B cell (primary cell): ENCODE results near the gene RRM1. TPM values are rescaled to one million over a fixed set of nuclear protein-coding genes. Genes with fewer than 3 reads are reported as not detected.

Source experiments
- ATAC-seq: fragments of 200-7000 bp; cut with Tn5 transposase; one replicate; pipeline ENCODE4 v1.10.0; 2021; ENCODE audit warnings: low read depth, mild to moderate bottlenecking, moderate number of reproducible peaks, moderate library complexity
- CTCF ChIA-PET: fragments of 350-600 bp; sonication (Branson Sonifier 250); formaldehyde crosslinking; loops from one replicate; lab custom pipeline; 2021; ENCODE audit warnings: antibody characterized with exemption, inconsistent platforms; lab: Charles Lee
- POLR2A ChIA-PET: fragments of 350-600 bp; sonication (Branson Sonifier 250); formaldehyde crosslinking; loops from one replicate; lab custom pipeline; 2021; ENCODE audit warnings: antibody characterized with exemption; lab: Charles Lee
- DNase-seq: peaks from one replicate; pipeline ENCODE4 v3.0.0; 2013
- H2AFZ ChIP-seq: 2 replicates; pipeline ENCODE4 v1.6.1; 2012; ENCODE audit warnings: mild to moderate bottlenecking, low read depth, low read length; ENCODE audit not compliant: insufficient read depth, poor library complexity, severe bottlenecking
- H3K27ac ChIP-seq, 2 donors: 1 replicate in 1 of 2; 2 replicates in 1 of 2; pipeline ENCODE4 v1.5.1; 2012 to 2013; ENCODE audit warnings: low read length in 2 of 2, mild to moderate bottlenecking in 2 of 2, moderate library complexity in 1 of 2
- H3K27me3 ChIP-seq, 4 experiments: fragments of 200-600 bp in 1 of 4; sonication (generic) in 1 of 4; replicated peaks in 1 of 4; 1 replicate in 2 of 4; 2 replicates in 2 of 4; pipeline versions ENCODE4 v1.6.1 to v1.7.0; 2013 to 2016; ENCODE audit warnings: low read length in 3 of 4, mild to moderate bottlenecking in 2 of 4, mixed read lengths in 1 of 4, moderate library complexity in 1 of 4; ENCODE audit not compliant: insufficient read depth in 4 of 4, control insufficient read depth in 3 of 4; ENCODE audit errors: control extremely low read depth in 1 of 4
- H3K36me3 ChIP-seq, 2 experiments: replicated peaks in 1 of 2; 1 replicate in 1 of 2; 2 replicates in 1 of 2; pipeline versions ENCODE4 v1.6.1 to v1.7.1; 2013; ENCODE audit warnings: low read length in 1 of 2; ENCODE audit not compliant: insufficient read depth in 2 of 2, control insufficient read depth in 1 of 2; ENCODE audit errors: control extremely low read depth in 1 of 2, extremely low read depth in 1 of 2
- H3K4me1 ChIP-seq, 2 donors: fragments of 200-600 bp in 1 of 2; sonication (generic) in 1 of 2; 1 replicate in 1 of 2; 2 replicates in 1 of 2; pipeline versions ENCODE4 v1.5.1 to v1.6.1; 2013 to 2017; ENCODE audit warnings: low read length in 2 of 2; ENCODE audit not compliant: control insufficient read depth in 2 of 2, insufficient read depth in 2 of 2
- H3K4me2 ChIP-seq: replicated peaks from 2 replicates; pipeline ENCODE3; 2012; ENCODE audit warnings: mild to moderate bottlenecking, low read depth, low read length; ENCODE audit not compliant: poor library complexity, severe bottlenecking
- H3K4me3 ChIP-seq, 5 experiments: fragments of 200-600 bp in 1 of 5; sonication (generic) in 1 of 5; 1 replicate in 3 of 5; 2 replicates in 2 of 5; pipeline versions ENCODE4 v1.5.1 to v1.7.0; 2011 to 2016; ENCODE audit warnings: low read length in 4 of 5, mild to moderate bottlenecking in 4 of 5, low read depth in 2 of 5, control low read depth in 1 of 5, moderate library complexity in 1 of 5; ENCODE audit not compliant: insufficient read depth in 1 of 5; ENCODE audit errors: control extremely low read depth in 1 of 5, extremely low read depth in 1 of 5
- H3K79me2 ChIP-seq: fragments of 200-600 bp; sonication (generic); one replicate; pipeline ENCODE4 v1.6.0; 2016; ENCODE audit warnings: low read length; ENCODE audit not compliant: control insufficient read depth, insufficient read depth
- H3K9ac ChIP-seq: fragments of 200-600 bp; sonication (generic); 2 replicates; pipeline ENCODE4 v1.6.1; 2017; ENCODE audit warnings: mild to moderate bottlenecking, low read length, moderate library complexity
- H3K9me3 ChIP-seq, 3 donors: one replicate each; pipeline versions ENCODE4 v1.6.1 to v1.7.1; 2013; ENCODE audit warnings: low read length in 2 of 3; ENCODE audit not compliant: control insufficient read depth in 2 of 3, insufficient read depth in 1 of 3; ENCODE audit errors: control extremely low read depth in 1 of 3
- H4K20me1 ChIP-seq: 2 replicates; pipeline ENCODE4 v1.6.0; 2012; ENCODE audit warnings: mild to moderate bottlenecking, low read length; ENCODE audit not compliant: insufficient read depth, control insufficient read depth, poor library complexity, severe bottlenecking
- H3K27ac Mint-ChIP-seq: one replicate; pipeline ENCODE4 v1.8.0; 2021; ENCODE audit warnings: mixed read lengths
- H3K27me3 Mint-ChIP-seq: one replicate; pipeline ENCODE4 v1.8.0; 2021; ENCODE audit warnings: mixed read lengths
- H3K4me1 Mint-ChIP-seq: one replicate; pipeline ENCODE4 v1.8.0; 2021; ENCODE audit warnings: mixed read lengths
- H3K4me3 Mint-ChIP-seq: one replicate; pipeline ENCODE4 v1.8.0; 2021; ENCODE audit warnings: mixed read lengths
- H3K9me3 Mint-ChIP-seq: one replicate; pipeline ENCODE4 v1.8.0; 2022; ENCODE audit warnings: mixed read lengths; ENCODE audit not compliant: insufficient read depth
- EZH2 ChIP-seq: IDR thresholded peaks from 2 replicates; pipeline ENCODE4 v1.6.1; 2012; ENCODE audit warnings: borderline replicate concordance, low read depth, mild to moderate bottlenecking, moderate library complexity, low read length; ENCODE audit not compliant: insufficient read depth, poor library complexity, severe bottlenecking
- WGBS: methylation state at CpG from one replicate; pipeline ENCODE4 v1.1.5; 2013; ENCODE audit warnings: missing lambda C conversion rate; ENCODE audit not compliant: insufficient coverage; 5-methylcytosine and 5-hydroxymethylcytosine counted together
- intact Hi-C: fragments of 100-400 bp; cut with micrococcal nuclease; formaldehyde crosslinking; loops from one replicate; pipeline ENCODE4 v1.10.0; 2022
- polyA plus RNA-seq: library from polyadenylated mRNA; depleted of rRNA; stranded (reverse); fragments of >200 nt; gene quantifications from 2 replicates; pipeline ENCODE4 v1.2.3, GENCODE V29; 2012
- total RNA-seq, 2 donors: library from RNA; stranded (reverse); fragments of 120-200 nt in 1 of 2; gene quantifications; 1 replicate in 1 of 2; 2 replicates in 1 of 2; pipeline versions ENCODE4 v1.2.3 to v1.2.4, GENCODE V29; 2013 to 2022
- TF ChIP-seq, protein P1 (sequence below): fragments of 200-600 bp; IDR thresholded peaks from one replicate; pipeline ENCODE4 v1.8.0; 2022; ENCODE audit warnings: antibody characterized with exemption, mild to moderate bottlenecking

Gene RRM1
- total and polyA plus RNA-seq, 2 donors (not counting 1 experiment from before 2014, with no cell fraction given) = 6.0 to 24.5 TPM

DNA sequence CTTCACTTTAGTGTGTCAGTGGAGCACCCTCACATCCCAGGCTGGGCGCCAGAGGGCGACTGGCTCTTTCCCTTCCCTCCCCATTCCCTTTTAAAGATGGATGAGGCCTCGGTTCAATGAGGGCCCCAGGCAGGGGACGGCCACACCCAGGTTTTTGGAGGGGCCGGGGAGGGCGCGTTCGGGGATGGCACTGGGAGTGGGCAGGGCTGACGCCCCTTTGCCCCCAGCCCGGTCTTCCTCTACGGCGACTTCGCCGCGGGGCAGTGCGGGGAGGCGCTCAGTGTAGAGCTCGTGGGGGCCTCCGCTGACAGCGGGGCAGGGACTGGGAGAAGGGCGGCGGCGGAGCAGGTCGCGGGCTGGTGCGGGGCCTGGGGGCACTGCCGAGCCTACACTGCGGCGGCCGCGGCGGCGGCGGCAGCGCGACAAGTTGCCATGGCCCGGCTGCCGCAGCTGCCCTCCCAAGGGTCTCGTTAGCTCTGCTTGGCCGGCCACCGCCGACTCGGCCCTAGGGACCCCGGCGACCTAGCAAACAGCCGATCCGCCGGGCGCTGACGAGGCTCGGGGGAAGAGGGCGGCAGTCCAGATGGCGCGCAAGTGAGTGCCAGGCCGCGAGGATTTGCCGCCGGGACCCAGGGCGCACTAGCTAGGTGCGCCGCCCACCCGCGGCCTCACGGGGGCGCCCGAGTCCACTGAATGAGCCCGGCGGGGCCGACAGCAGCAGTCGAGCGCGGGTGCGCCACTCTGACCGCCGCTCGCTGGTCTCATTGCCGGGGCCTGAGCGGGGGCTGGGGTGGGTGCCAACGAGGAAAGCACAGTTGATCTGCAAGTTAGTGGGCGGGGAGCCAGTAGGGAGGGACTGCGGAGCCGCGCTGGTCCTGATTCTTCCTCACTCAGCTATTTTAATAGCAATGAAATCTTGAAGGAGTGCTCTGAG is 92.7 kb downstream of the RRM1 start:
- Mint-ChIP-seq H3K4me1 (peaks cover 8% of the 10 kb centered on the region), H3K9me3 (no peaks in the 10 kb centered on the region), H3K4me3 (peak overlapping the region; percentile 80), H3K27me3 (peaks cover 20% of the 10 kb centered on the region), H3K27ac (no peak overlapping the region)
- Histone ChIP-seq H3K27me3 (peaks cover 0 to 32% (median 1%) of the 10 kb centered on the region in 4 experiments), H3K9me3 (no peaks in the 10 kb centered on the region), H3K4me2 (peak overlapping the region; percentile 92), H3K4me1 (peaks cover 4 to 6% of the 10 kb centered on the region in 2 donors), H2AFZ (peak overlapping the region; percentile 82), H3K9ac (peak overlapping the region; percentile 57), H3K4me3 (peak overlapping the region in 4 of 5 experiments; percentile 22 to 56 (median 46)), H3K36me3 (no peaks in the 10 kb centered on the region), H3K79me2 (no peaks in the 10 kb centered on the region), H4K20me1 (no peaks in the 10 kb centered on the region), H3K27ac (no peak overlapping the region)
- no peak for TF ChIP-seq EZH2
- TF ChIP-seq, protein P1, sequence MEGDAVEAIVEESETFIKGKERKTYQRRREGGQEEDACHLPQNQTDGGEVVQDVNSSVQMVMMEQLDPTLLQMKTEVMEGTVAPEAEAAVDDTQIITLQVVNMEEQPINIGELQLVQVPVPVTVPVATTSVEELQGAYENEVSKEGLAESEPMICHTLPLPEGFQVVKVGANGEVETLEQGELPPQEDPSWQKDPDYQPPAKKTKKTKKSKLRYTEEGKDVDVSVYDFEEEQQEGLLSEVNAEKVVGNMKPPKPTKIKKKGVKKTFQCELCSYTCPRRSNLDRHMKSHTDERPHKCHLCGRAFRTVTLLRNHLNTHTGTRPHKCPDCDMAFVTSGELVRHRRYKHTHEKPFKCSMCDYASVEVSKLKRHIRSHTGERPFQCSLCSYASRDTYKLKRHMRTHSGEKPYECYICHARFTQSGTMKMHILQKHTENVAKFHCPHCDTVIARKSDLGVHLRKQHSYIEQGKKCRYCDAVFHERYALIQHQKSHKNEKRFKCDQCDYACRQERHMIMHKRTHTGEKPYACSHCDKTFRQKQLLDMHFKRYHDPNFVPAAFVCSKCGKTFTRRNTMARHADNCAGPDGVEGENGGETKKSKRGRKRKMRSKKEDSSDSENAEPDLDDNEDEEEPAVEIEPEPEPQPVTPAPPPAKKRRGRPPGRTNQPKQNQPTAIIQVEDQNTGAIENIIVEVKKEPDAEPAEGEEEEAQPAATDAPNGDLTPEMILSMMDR = peak; percentile 97
- DNase-seq (peak; percentile 83), ATAC-seq (peak; percentile 95)
- WGBS = under 1% methylated on average over 78 of the region's 83 CpGs
- ChIA-PET POLR2A (no interaction called here), CTCF (interaction anchor here (0.6 to 4.4 kb wide), 29 partner anchors 9 to 1704 kb away, joined by 3 to 92 read pairs (median 4); partner anchors contain the start of genes TRIM21, TRIM5 and TRIM68)
- intact Hi-C loops = loop anchor here (1.0 to 5.0 kb wide), 4 partner anchors 306 to 1621 kb away; partner anchors contain the start of gene OR52N2

Other genes with a start within 250 kb of the RRM1 start
- 74.8 and 76.7 TPM in 2 replicates for gene STIM1, start 239.1 kb upstream of the RRM1 start, total RNA-seq
- gene STIM1, start 239.1 kb upstream of the RRM1 start, polyA plus RNA-seq = 59.4 and 59.8 TPM in 2 replicates